ENCODE data around the gene NKPD1.

- TF ChIP-seq REST (IDR thresholded peaks at IDR 0.05; ENCODE audit: low read depth) (no peak), FOXM1 (IDR thresholded peaks at IDR 0.05; ENCODE audit: borderline replicate concordance, low read depth) (no peak), EGR1 (IDR thresholded peaks at IDR 0.05) (no peak), TAF1 (IDR thresholded peaks at IDR 0.05; ENCODE audit: low read depth) (no peak), RAD21 (IDR thresholded peaks at IDR 0.05; ENCODE audit: low read depth) (no peak), EP300 (IDR thresholded peaks at IDR 0.05; ENCODE audit: borderline replicate concordance) (no peak), MAX (IDR thresholded peaks at IDR 0.05) (no peak), NFIC (IDR thresholded peaks at IDR 0.05) (no peak), CEBPB (IDR thresholded peaks at IDR 0.05) (no peak), CREB1 (IDR thresholded peaks at IDR 0.05; ENCODE audit: low read depth) (no peak), USF1 (IDR thresholded peaks at IDR 0.05) (no peak), YY1 (IDR thresholded peaks at IDR 0.05; ENCODE audit: low read depth) (no peak), TEAD4 (IDR thresholded peaks at IDR 0.05) (no peak)
Observed at GRCh38 chr19:45140144-45140503, 20.7 kb downstream of the NKPD1 start.
